SK-N-SH (cell line): Measurements from ENCODE around the gene TNFRSF1B.

ENCODE experiments used
- GATA2 ChIP-seq: sonication (generic); formaldehyde crosslinking; IDR thresholded peaks from 2 replicates; pipeline ENCODE4 v1.5.0; 2020; ENCODE audit warnings: mild to moderate bottlenecking, missing genetic modification reagents
- YY1 ChIP-seq: IDR thresholded peaks from 2 replicates; pipeline ENCODE4 v1.4.0; 2012; ENCODE audit warnings: low read depth, mild to moderate bottlenecking

DNA sequence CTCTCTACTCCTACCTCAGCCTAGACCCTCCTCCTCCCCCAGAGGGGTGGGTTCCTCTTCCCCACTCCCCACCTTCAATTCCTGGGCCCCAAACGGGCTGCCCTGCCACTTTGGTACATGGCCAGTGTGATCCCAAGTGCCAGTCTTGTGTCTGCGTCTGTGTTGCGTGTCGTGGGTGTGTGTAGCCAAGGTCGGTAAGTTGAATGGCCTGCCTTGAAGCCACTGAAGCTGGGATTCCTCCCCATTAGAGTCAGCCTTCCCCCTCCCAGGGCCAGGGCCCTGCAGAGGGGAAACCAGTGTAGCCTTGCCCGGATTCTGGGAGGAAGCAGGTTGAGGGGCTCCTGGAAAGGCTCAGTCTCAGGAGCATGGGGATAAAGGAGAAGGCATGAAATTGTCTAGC is 41.5 kb downstream of the TNFRSF1B start:
- no peak for TF ChIP-seq YY1
- no peak for TF ChIP-seq GATA2
